A673 (cell line): Measurements from ENCODE around the gene BOK.

Experiments
- CTCF ChIP-seq: fragments of 300-800, 200-600 bp; sonication (generic); conservative IDR thresholded peaks from 2 replicates; pipeline ENCODE4 v1.5.1; 2017; ENCODE audit warnings: low read depth, mild to moderate bottlenecking, antibody characterized with exemption, low read length, moderate library complexity, mixed read lengths
- EZH2 ChIP-seq: fragments of 200-600 bp; sonication (generic); IDR thresholded peaks from 2 replicates; pipeline ENCODE4 v1.6.1; 2017; ENCODE audit warnings: borderline replicate concordance, low read depth, mild to moderate bottlenecking, mixed read lengths, antibody characterized with exemption, low read length; ENCODE audit not compliant: poor library complexity, severe bottlenecking

GRCh38 chr2:241531161-241531722 lies 27.3 kb upstream of the BOK start:
- no peak for TF ChIP-seq CTCF
- TF ChIP-seq EZH2, result no peak
